ENCODE data around the gene CYB5A. TPM values are rescaled to one million over a fixed set of nuclear protein-coding genes. Genes with fewer than 3 reads are reported as not detected.

Gene CYB5A
- total RNA-seq, 8 experiments from 2014 or later: 26.4 to 63.6 (median 35.5) TPM

DNA sequence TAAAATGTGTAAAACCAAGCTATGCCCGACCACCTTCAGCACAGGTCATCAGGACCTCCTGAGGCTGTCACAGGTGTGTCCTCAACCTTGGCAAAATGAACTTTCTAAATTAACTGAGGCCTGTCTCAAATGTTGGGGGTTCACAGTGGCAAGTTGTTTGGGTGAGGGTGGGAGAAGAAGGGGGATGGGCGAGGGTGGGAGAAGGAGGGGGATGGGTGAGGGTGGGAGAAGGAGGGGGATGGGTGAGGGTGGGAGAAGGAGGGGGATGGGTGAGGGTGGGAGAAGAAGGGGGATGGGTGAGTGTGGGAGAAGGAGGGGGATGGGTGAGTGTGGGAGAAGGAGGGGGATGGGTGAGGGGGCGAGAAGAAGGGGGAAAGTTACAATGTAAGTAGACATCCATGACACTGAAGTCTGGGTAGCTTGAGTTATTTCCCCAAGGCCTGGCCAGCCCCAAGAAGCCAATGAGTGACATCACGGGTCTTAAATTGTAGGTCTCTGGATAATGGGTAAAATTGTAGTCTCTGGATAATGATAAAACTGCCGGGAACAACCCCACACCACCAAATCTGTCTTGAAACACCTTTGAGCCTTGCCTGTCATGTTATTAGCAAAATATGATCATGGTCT lies 87.1 kb downstream of the CYB5A start:
- no peaks in the 10 kb centered on the region for H3K4me1 ChIP-seq (replicated peaks in 1 of 2)
- no peak for ATAC-seq (replicated peaks in 6 of 8)
- no peak overlapping the region for H3K4me3 ChIP-seq
- 50 to 100% (median 85%) methylated on average over 1 to 3 of the region's 5 CpGs; no CpG with 5 or more reads in 5 of the 10 experiments for WGBS, 10 experiments
- no peak overlapping the region for H3K27ac ChIP-seq
- in situ Hi-C loops (cut with MboI; ENCODE audit: low pct_unique_long_range_greater_than_20kb in 2 of 9, low sequenced_read_pairs in 9 of 9, unreplicated experiment in 9 of 9): no loop called here

DNA sequence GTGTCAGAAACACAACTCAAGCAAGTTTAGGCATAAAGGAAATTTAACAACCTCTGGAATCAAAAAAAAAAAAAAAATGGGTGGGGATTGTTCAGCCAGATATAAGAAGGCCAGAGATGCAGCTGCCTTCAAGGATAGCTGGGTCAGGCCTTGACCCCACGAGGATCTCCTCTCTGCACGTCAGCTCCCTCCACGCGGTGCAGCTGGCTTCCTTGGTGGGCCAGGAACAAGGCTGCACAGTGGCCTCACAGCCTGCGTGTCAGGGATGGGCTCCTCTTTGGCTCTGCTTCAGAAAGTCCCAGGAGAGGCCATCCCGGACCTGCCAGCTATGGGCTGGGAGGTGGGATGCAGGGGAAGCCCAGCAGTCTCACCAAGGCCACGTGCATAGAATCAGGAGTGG lies 88.0 kb downstream of the CYB5A start:
- H3K27ac ChIP-seq: no peak overlapping the region
- no peaks in the 10 kb centered on the region for H3K4me1 ChIP-seq (replicated peaks in 1 of 2)
- H3K4me3 ChIP-seq: no peak overlapping the region
- ATAC-seq (replicated peaks in 6 of 8): no peak
- 20 to 93% (median 56%) methylated on average over 2 to 5 of the region's 7 CpGs; no CpG with 5 or more reads in 3 of the 10 experiments for WGBS, 10 experiments
- in situ Hi-C loops (cut with MboI; ENCODE audit: low pct_unique_long_range_greater_than_20kb in 2 of 9, low sequenced_read_pairs in 9 of 9, unreplicated experiment in 9 of 9): no loop called here

Other genes starting within 250 kb of the CYB5A start
- gene FBXO15, start 144.1 kb downstream of the CYB5A start, total RNA-seq: 1 to 10 TPM in 6 of 8 experiments, under 1 TPM in 2; 0.36 to 6.0 (median 3.3) TPM
- 10 to 100 TPM; 20.2 to 46.1 (median 30.2) TPM for gene TIMM21, start 143.4 kb downstream of the CYB5A start, total RNA-seq
- gene C18orf63, start 23.9 kb upstream of the CYB5A start, total RNA-seq: under 1 TPM in 2 of 8 experiments, not detected in 6; 0.05 to 0.14 TPM
- gene DIPK1C, start 165.3 kb upstream of the CYB5A start, total RNA-seq: 1 to 10 TPM in 2 of 8 experiments, under 1 TPM in 5, not detected in 1; 0.09 to 4.3 (median 0.47) TPM
- gene CNDP2, start 204.4 kb upstream of the CYB5A start, total RNA-seq: 100 to 1,000 TPM in 3 of 8 experiments, 10 to 100 TPM in 5; 42.5 to 222 (median 75.9) TPM
- under 1 TPM in 7 of 8 experiments, not detected in 1; 0.08 to 0.57 (median 0.20) TPM for gene CNDP1, start 242.5 kb upstream of the CYB5A start, total RNA-seq

Data from motor neuron (in vitro differentiated cells).